ENCODE data around the gene DESI2.

DNA sequence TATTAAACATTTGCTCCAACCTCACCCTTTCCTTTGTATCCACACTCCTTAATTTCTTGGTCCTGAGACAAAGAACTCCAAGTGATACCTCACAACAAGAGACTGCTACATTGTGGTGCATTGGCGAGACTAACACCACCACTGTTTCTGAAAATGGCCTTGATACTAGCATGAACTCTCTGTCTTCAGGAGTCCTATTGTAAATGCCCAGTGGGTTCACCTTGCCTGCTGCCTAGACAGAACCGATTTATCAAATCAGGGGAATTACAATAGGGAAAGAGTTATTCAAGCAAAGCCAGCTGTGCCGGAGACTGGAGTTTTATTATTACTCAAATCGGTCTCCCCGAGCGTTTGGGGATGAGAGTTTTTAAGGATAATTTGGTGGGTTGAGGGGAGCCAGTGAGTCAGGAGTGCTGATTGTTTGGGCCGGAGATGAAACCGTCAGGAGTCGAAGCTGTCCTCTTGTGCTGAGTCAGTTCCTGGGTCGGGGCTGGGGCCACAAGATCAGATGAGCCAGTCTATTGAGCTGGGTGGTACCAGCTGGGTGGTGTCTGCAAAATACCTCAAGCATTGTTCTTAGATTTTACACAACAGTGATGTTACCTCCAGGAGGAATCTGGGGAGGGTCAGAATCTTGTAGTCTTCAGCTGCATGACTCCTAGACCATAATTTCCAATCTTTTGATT lies 83.1 kb downstream of the DESI2 start:
- TF ChIP-seq, protein P1, sequence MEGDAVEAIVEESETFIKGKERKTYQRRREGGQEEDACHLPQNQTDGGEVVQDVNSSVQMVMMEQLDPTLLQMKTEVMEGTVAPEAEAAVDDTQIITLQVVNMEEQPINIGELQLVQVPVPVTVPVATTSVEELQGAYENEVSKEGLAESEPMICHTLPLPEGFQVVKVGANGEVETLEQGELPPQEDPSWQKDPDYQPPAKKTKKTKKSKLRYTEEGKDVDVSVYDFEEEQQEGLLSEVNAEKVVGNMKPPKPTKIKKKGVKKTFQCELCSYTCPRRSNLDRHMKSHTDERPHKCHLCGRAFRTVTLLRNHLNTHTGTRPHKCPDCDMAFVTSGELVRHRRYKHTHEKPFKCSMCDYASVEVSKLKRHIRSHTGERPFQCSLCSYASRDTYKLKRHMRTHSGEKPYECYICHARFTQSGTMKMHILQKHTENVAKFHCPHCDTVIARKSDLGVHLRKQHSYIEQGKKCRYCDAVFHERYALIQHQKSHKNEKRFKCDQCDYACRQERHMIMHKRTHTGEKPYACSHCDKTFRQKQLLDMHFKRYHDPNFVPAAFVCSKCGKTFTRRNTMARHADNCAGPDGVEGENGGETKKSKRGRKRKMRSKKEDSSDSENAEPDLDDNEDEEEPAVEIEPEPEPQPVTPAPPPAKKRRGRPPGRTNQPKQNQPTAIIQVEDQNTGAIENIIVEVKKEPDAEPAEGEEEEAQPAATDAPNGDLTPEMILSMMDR (conservative IDR thresholded peaks at IDR 0.05; ENCODE audit: low read length) = no peak
- TF ChIP-seq EZH2phosphoT487 (IDR thresholded peaks at IDR 0.05; ENCODE audit: borderline replicate concordance, low read depth, low read length) = no peak
